A549 (cell line): ENCODE results near the gene PACS2. TPM values are rescaled to one million over a fixed set of nuclear protein-coding genes. Genes with fewer than 3 reads are reported as not detected.

Experiments used
- ATAC-seq, 2 experiments: fragments of 200-7000 bp in 1 of 2; fragments of >200 bp in 1 of 2; cut with Nextera tagmentation in 1 of 2; cut with Tn5 transposase in 1 of 2; 3 replicates each; pipeline versions ENCODE4 v1.8.0 to v1.9.1; 2018 to 2020; ENCODE audit warnings: mild to moderate bottlenecking in 1 of 2, moderate library complexity in 1 of 2
- CTCF ChIA-PET: fragments of 300-600 bp; sonication (Branson Sonifier 250); formaldehyde crosslinking; extraction: SDS; loops from one replicate; lab custom pipeline; 2021; ENCODE audit warnings: antibody characterized with exemption, inconsistent platforms; lab: Yijun Ruan, JAX
- POLR2A ChIA-PET: fragments of 350-600 bp; formaldehyde crosslinking; extraction: SDS; loops from one replicate; lab custom pipeline; 2021; ENCODE audit warnings: antibody characterized with exemption, inconsistent platforms; lab: Yijun Ruan, JAX
- DNase-seq, 2 experiments: peaks; one replicate each; pipeline versions ENCODE4 v3.0.0 to v3.0.0-alpha.2; 2011 to 2016; ENCODE audit warnings: low read depth in 1 of 2, low spot score in 1 of 2
- FAIRE-seq: peaks from 2 replicates; lab custom pipeline; 2011; peaks lifted over from hg19 to GRCh38; lab: Jason Lieb, UNC
- H3K27ac ChIP-seq, 2 experiments: fragments of >200 bp; sonication (Bioruptor Twin); formaldehyde crosslinking; 3 replicates each; pipeline ENCODE4 v1.5.1; 2016 to 2017
- H3K4me1 ChIP-seq: fragments of >200 bp; sonication (Bioruptor Twin); formaldehyde crosslinking; 3 replicates; pipeline ENCODE4 v1.6.1; 2016
- H3K4me2 ChIP-seq: fragments of >200 bp; sonication (Bioruptor Twin); formaldehyde crosslinking; 3 replicates; pipeline ENCODE4 v1.6.1; 2016
- H3K4me3 ChIP-seq: fragments of >200 bp; sonication (Bioruptor Twin); formaldehyde crosslinking; 3 replicates; pipeline ENCODE4 v1.5.1; 2016
- H3K9me3 ChIP-seq: fragments of >200 bp; sonication (Bioruptor Twin); formaldehyde crosslinking; 3 replicates; pipeline ENCODE4 v1.6.1; 2016
- EHF ChIP-seq: fragments of 250-450 bp; sonication (Bioruptor Pico); IDR thresholded peaks from 2 replicates; pipeline ENCODE4 v1.5.0; 2020; ENCODE audit warnings: mild to moderate bottlenecking
- FOSL2 ChIP-seq, 2 experiments: fragments of 450-650 bp in 1 of 2; fragments of >200 bp in 1 of 2; sonication (Bioruptor Twin) in 1 of 2; formaldehyde crosslinking; IDR thresholded peaks; 2 replicates each; pipeline versions ENCODE4 v1.5.0 to v1.6.1; 2016 to 2020; ENCODE audit warnings: mild to moderate bottlenecking in 1 of 2, moderate library complexity in 1 of 2
- FOXS1 ChIP-seq: fragments of 250-450 bp; sonication (Bioruptor Pico); IDR thresholded peaks from 2 replicates; pipeline ENCODE4 v1.5.0; 2020; ENCODE audit warnings: mild to moderate bottlenecking, moderate library complexity
- HDAC2 ChIP-seq: fragments of 200-600 bp; sonication (generic); IDR thresholded peaks from 2 replicates; pipeline ENCODE4 v1.6.1; 2016
- HEYL ChIP-seq: fragments of 250-450 bp; sonication (Bioruptor Pico); IDR thresholded peaks from 2 replicates; pipeline ENCODE4 v1.8.0; 2021; ENCODE audit warnings: mild to moderate bottlenecking, moderate library complexity
- JUN ChIP-seq, 2 experiments: fragments of >200 bp; sonication (Bioruptor Twin); formaldehyde crosslinking; IDR thresholded peaks; 2 replicates in 1 of 2; 3 replicates in 1 of 2; pipeline ENCODE4 v1.6.1; 2016 to 2017
- KDM1A ChIP-seq: fragments of 200-600 bp; sonication (generic); IDR thresholded peaks from 2 replicates; pipeline ENCODE4 v1.6.1; 2016; ENCODE audit warnings: low read depth, mild to moderate bottlenecking
- MYC ChIP-seq: IDR thresholded peaks from 2 replicates; pipeline ENCODE4 v1.6.1; 2012; ENCODE audit warnings: mild to moderate bottlenecking, inconsistent platforms, low read length, improper control_type of control experiment, borderline replicate concordance
- POLR2A ChIP-seq: IDR thresholded peaks from 2 replicates; pipeline ENCODE4 v1.6.1; 2012; ENCODE audit warnings: mild to moderate bottlenecking, low read length
- RAD21 ChIP-seq, 2 experiments: fragments of >200 bp in 1 of 2; sonication (Bioruptor Twin) in 1 of 2; formaldehyde crosslinking in 1 of 2; IDR thresholded peaks in 1 of 2; conservative IDR thresholded peaks in 1 of 2; 2 replicates in 1 of 2; 3 replicates in 1 of 2; pipeline ENCODE4 v1.6.1; 2012 to 2018; ENCODE audit warnings: inconsistent platforms in 1 of 2
- RARB ChIP-seq: fragments of 250-450 bp; sonication (Bioruptor Pico); IDR thresholded peaks from 2 replicates; pipeline ENCODE4 v1.8.0; 2021; ENCODE audit warnings: mild to moderate bottlenecking, moderate library complexity
- RNF2 ChIP-seq: fragments of 200-600 bp; sonication (generic); IDR thresholded peaks from 2 replicates; pipeline ENCODE4 v1.6.1; 2016; ENCODE audit warnings: low read depth, mild to moderate bottlenecking, antibody characterized with exemption, moderate library complexity, borderline replicate concordance
- SREBF2 ChIP-seq: fragments of 450-650 bp; IDR thresholded peaks from 2 replicates; pipeline ENCODE4 v1.6.1; 2014; ENCODE audit warnings: mild to moderate bottlenecking, moderate library complexity
- TFCP2L1 ChIP-seq: fragments of 250-450 bp; sonication (Bioruptor Pico); IDR thresholded peaks from 2 replicates; pipeline ENCODE4 v1.5.0; 2021; ENCODE audit warnings: mild to moderate bottlenecking
- TP53 ChIP-seq: fragments of 250-450 bp; sonication (Bioruptor Pico); IDR thresholded peaks from 2 replicates; pipeline ENCODE4 v1.5.0; 2021; ENCODE audit warnings: mild to moderate bottlenecking, moderate library complexity
- whole genome bisulfite sequencing: methylation state at CpG from one replicate; pipeline ENCODE4 v1.1.6; 2017; ENCODE audit errors: missing lambda C conversion rate; 5-methylcytosine and 5-hydroxymethylcytosine counted together
- polyA plus RNA-seq, 4 experiments: library from polyadenylated mRNA; depleted of rRNA in 3 of 4; stranded (reverse); fragments of >200 nt; fragmentation: RNase III in 1 of 4; extraction: RNeasy Plus Mini Kit Qiagen cat#74134 plus additional on column Dnase treatment in 1 of 4; gene quantifications; 2 replicates in 3 of 4; 3 replicates in 1 of 4; pipeline ENCODE4 v1.2.3, GENCODE V29; 2011 to 2017
- TF ChIP-seq, protein P1 (sequence below): IDR thresholded peaks from 2 replicates; pipeline ENCODE4 v1.6.1; 2012
- TF ChIP-seq, protein P2 (sequence below): fragments of 250-450 bp; sonication (Bioruptor Pico); IDR thresholded peaks from 2 replicates; pipeline ENCODE4 v1.5.0; 2021; ENCODE audit warnings: mild to moderate bottlenecking, moderate library complexity, borderline replicate concordance
- TF ChIP-seq, protein P3 (sequence below): IDR thresholded peaks from 2 replicates; pipeline ENCODE4 v1.6.1; 2012; ENCODE audit warnings: low read depth, borderline replicate concordance
- TF ChIP-seq, protein P4 (sequence below): fragments of >200 bp; sonication (Bioruptor Twin); formaldehyde crosslinking; IDR thresholded peaks from 3 replicates; pipeline ENCODE4 v1.6.1; 2016
- TF ChIP-seq, protein P5 (sequence below): fragments of 250-450 bp; sonication (Bioruptor Pico); IDR thresholded peaks from 2 replicates; pipeline ENCODE4 v1.5.0; 2020; ENCODE audit warnings: low read depth, mild to moderate bottlenecking, moderate library complexity

The PACS2 gene
- polyA plus RNA-seq, 2 of the 4 experiments (the other 2 are of a cell fraction) = 11.9 to 24.5 TPM

DNA sequence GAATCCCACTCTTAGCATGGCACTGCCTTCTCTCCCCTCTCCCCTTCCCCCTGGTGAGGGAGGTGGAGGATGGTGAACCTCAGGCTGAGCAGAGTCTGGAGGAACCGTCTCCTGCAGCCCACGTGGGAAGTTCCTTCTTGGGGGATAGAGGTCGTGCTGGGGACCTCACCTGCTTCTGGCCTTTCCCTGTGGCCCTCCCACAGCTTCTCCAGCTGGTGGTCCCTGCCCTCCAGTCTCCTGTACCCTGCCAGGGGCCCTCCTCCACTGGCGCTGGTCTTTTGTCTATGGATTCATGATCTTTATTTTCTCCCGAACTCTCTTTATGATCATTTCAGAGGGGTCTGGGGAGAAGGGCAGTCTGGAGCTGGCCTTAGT, 96.1 kb downstream of the PACS2 start:
- Histone ChIP-seq H3K9me3 (no peaks in the 10 kb centered on the region), H3K4me1 (peaks cover 12% of the 10 kb centered on the region; the same call in 2 of the 3 replicates), H3K4me2 (peak overlapping the region; percentile 77; the same call in 2 of the 3 replicates), H3K27ac (peak overlapping the region in 1 of 2 experiments; percentile 76; a peak in 3 of 6 replicates)
- ChIA-PET POLR2A (interaction anchor here (1.5 to 1.6 kb wide), 3 partner anchors 11 to 109 kb away, joined by 3 to 4 read pairs (median 4); partner anchors contain the start of gene BRF1), CTCF (interaction anchor here (1.5 to 1.6 kb wide), 3 partner anchors 40 to 321 kb away, joined by 3 to 8 read pairs (median 6); no protein-coding TSS in a partner anchor)
- 89% methylated on average over 5 of the region's 5 CpGs for WGBS
- FAIRE-seq = no peak
- ATAC-seq = no peak
- TF ChIP-seq, protein P1, sequence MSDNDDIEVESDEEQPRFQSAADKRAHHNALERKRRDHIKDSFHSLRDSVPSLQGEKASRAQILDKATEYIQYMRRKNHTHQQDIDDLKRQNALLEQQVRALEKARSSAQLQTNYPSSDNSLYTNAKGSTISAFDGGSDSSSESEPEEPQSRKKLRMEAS = no peak
- TF ChIP-seq POLR2A = no peak
- TF ChIP-seq SREBF2 = no peak
- TF ChIP-seq MYC = no peak
- TF ChIP-seq TFCP2L1 (CRISPR knock-in tag) = no peak
- no peak for TF ChIP-seq FOXS1 (CRISPR knock-in tag)
- TF ChIP-seq, all 56 proteins: peak for 0
- DNase-seq = no peak
- H3K4me3 ChIP-seq = no peak overlapping the region

DNA sequence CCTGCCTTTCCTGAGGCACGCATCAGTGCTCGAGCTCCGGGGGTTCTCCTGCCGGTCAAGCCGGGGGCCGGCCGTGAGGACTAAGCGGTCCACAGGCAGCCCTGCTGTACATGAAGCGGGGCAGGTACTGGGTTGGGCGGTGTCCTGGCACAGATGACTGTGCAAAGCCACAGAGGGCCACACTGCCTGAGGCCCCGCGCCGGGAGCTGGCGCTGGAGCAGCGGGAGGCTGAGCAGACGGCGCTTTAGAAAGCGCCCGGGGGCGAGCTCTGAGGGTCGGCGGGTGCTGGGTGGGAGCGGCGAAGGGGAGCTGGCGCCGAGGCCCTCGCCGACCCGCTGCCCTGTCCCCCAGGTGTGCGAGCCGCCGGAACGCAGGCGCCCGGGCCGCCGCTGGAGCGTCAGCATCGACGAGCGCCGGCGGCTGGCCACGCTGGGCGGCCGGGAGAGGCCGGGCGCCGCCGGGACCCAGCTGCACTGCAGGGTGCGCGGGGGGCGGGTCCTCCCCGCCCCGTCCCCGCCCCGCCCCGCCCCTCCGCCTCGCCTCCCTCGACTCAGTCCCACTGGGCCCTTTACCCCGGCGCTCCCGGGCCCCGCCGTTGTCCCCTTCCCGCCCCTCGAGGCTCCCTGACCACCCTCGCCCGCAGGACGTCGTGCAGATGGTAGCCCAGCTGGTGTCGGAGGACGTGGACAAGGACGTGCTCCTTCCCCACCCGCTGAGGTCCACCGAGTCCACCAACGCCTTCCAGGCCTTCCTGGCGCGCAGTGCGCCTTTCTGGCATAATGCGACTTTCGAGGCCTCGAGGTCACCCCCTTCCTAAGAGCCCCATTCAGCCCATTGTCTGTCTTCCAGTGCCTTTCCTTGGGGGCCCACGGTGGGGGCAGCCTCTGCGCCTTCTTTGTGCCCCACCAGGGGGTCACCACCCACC, 96.7 kb downstream of the PACS2 start:
- no peaks in the 10 kb centered on the region for H3K9me3 ChIP-seq
- peak; percentile 51 to 59 for ATAC-seq
- ChIA-PET CTCF (interaction anchor here (1.5 to 2.2 kb wide), 4 partner anchors 41 to 321 kb away, joined by 3 to 9 read pairs (median 7); no protein-coding TSS in a partner anchor), POLR2A (interaction anchor here (1.5 to 1.6 kb wide), 3 partner anchors 12 to 110 kb away, joined by 3 to 4 read pairs (median 4); partner anchors contain the start of gene BRF1)
- DNase-seq = peak in 1 of 2 experiments; percentile 72
- peaks cover 13% of the 10 kb centered on the region; the same call in 2 of the 3 replicates for H3K4me1 ChIP-seq
- 60% methylated on average over 57 of the region's 86 CpGs for WGBS
- H3K27ac ChIP-seq = peak overlapping the region in 1 of 2 experiments; percentile 76; a peak in 3 of 6 replicates
- peak overlapping the region; percentile 77 for H3K4me2 ChIP-seq
- peak overlapping the region; percentile 31; the same call in 2 of the 3 replicates for H3K4me3 ChIP-seq
- no peak for FAIRE-seq
- TF ChIP-seq, protein P1 = 0 out of 2 replicates have a peak, but pooled peaks have one; percentile 24
- TF ChIP-seq TFCP2L1 (CRISPR knock-in tag) (no peak), JUN (IDR thresholded peaks at IDR 0.05) (0 out of 5 replicates have a peak, but pooled peaks of 1 of the 2 experiments have one; percentile 28)

DNA sequence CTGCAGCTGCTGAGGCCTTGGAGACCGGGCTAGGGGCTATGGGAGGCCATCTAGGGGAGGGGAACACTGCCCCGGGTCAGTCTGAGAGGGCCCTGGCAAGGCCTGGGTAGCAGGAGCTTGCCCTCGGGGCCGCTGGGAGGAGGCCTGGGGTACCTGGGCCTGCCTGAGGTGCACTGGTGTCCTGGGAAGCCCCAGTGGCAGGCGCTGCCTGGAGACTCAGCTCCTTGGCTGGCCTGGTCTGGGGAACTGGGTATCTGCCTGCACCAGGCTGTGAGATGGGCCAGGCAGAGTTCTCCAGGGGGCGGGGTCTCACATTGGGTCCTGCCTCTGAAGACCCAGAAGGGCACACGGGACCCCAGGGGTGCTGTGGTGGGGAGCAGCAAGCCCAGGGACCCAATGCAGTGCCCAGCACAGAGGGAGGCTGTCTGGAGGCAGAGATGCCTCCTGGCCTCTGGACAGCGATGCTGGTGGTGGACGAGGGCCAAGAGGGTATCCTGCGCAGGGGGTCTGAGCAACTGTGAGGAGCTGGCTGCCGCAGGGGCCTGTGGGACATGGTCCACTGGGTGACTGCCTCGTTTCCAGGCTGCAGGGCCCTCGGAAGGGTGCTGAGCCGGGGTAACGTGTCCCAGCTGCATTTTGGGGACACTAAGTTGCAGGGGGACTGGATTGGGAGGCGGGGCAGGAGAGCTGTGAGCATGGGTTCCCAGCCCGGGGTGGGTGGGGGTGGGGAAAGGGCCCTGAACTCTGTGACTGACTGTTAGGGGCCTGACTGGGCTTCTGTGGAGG, 97.6 kb downstream of the PACS2 start:
- no peak for FAIRE-seq
- H3K4me2 ChIP-seq = no peak overlapping the region; the same call in 2 of the 3 replicates
- H3K4me1 ChIP-seq = peaks cover 13% of the 10 kb centered on the region; the same call in 2 of the 3 replicates
- no peak overlapping the region for H3K4me3 ChIP-seq
- 82% methylated on average over 8 of the region's 17 CpGs for WGBS
- POLR2A ChIA-PET = interaction anchor here (1.5 to 1.6 kb wide), 2 partner anchors 13 to 77 kb away, joined by 3 to 4 read pairs; no protein-coding TSS in a partner anchor
- TF ChIP-seq HDAC2 (no peak), TP53 (CRISPR knock-in tag) (no peak), RNF2 (no peak), HEYL (CRISPR knock-in tag) (no peak), FOXS1 (CRISPR knock-in tag) (no peak), RARB (no peak), FOSL2 (IDR thresholded peaks at IDR 0.05) (no peak), FOSL2 (CRISPR knock-in tag; IDR thresholded peaks at IDR 0.05) (no peak), EHF (CRISPR knock-in tag) (no peak), KDM1A (no peak), RAD21 (conservative IDR thresholded peaks at IDR 0.05 in 1 of 2, IDR thresholded peaks at IDR 0.05 in 1 of 2) (no peak)
- TF ChIP-seq, protein P2, sequence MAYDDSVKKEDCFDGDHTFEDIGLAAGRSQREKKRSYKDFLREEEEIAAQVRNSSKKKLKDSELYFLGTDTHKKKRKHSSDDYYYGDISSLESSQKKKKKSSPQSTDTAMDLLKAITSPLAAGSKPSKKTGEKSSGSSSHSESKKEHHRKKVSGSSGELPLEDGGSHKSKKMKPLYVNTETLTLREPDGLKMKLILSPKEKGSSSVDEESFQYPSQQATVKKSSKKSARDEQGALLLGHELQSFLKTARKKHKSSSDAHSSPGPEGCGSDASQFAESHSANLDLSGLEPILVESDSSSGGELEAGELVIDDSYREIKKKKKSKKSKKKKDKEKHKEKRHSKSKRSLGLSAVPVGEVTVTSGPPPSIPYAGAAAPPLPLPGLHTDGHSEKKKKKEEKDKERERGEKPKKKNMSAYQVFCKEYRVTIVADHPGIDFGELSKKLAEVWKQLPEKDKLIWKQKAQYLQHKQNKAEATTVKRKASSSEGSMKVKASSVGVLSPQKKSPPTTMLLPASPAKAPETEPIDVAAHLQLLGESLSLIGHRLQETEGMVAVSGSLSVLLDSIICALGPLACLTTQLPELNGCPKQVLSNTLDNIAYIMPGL = no peak
- TF ChIP-seq, protein P3, sequence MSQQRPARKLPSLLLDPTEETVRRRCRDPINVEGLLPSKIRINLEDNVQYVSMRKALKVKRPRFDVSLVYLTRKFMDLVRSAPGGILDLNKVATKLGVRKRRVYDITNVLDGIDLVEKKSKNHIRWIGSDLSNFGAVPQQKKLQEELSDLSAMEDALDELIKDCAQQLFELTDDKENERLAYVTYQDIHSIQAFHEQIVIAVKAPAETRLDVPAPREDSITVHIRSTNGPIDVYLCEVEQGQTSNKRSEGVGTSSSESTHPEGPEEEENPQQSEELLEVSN = no peak
- TF ChIP-seq, protein P4, sequence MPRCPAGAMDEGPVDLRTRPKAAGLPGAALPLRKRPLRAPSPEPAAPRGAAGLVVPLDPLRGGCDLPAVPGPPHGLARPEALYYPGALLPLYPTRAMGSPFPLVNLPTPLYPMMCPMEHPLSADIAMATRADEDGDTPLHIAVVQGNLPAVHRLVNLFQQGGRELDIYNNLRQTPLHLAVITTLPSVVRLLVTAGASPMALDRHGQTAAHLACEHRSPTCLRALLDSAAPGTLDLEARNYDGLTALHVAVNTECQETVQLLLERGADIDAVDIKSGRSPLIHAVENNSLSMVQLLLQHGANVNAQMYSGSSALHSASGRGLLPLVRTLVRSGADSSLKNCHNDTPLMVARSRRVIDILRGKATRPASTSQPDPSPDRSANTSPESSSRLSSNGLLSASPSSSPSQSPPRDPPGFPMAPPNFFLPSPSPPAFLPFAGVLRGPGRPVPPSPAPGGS = no peak
- TF ChIP-seq, protein P1 = no peak
- TF ChIP-seq, protein P5, sequence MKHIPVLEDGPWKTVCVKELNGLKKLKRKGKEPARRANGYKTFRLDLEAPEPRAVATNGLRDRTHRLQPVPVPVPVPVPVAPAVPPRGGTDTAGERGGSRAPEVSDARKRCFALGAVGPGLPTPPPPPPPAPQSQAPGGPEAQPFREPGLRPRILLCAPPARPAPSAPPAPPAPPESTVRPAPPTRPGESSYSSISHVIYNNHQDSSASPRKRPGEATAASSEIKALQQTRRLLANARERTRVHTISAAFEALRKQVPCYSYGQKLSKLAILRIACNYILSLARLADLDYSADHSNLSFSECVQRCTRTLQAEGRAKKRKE (CRISPR knock-in tag) = no peak
- TF ChIP-seq, all 56 proteins: peak for 0
- Histone ChIP-seq H3K27ac (peak overlapping the region in 1 of 2 experiments; percentile 76; a peak in 2 of 6 replicates), H3K9me3 (no peaks in the 10 kb centered on the region)
- ATAC-seq (peak; percentile 4 to 6; a peak in 1 of 6 replicates), DNase-seq (no peak)
- CTCF ChIA-PET = interaction anchor here (1.5 to 2.2 kb wide), 4 partner anchors 69 to 322 kb away, joined by 3 to 9 read pairs (median 5); no protein-coding TSS in a partner anchor
